Measurements from ENCODE around the gene TEX14.

DNA sequence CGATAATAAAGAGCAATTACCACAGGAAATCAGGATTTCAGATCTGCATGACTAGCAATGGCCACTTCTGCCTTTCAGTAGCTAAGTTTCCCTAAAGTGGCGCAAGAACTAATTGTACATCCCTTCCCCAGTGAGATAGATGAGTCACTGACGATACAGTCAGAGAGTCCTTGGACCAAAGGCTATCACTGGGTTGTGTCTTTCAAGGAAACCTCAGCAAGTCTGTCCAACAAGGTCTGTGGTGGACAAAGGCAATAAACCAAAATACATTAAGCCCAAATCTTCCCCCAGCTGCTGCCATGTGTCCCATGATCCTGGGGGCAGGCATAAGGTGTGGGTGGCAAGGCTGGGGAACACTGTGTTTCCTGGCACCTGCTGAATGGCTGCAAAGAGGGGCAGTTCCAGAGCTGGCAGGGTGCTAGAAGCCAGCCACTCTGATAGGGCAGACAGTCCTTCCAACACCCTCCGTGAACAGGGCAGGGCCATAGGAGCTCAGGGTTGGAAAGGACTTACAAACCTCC, 156.9 kb downstream of the TEX14 start:
- TF ChIP-seq POLR2A (IDR thresholded peaks at IDR 0.05; ENCODE audit: low read depth, low read length) (no peak), POU2F2 (IDR thresholded peaks at IDR 0.05; ENCODE audit: low read depth, low read length) (no peak), POLR2AphosphoS5 (IDR thresholded peaks at IDR 0.05; ENCODE audit: low read depth, low read length) (no peak), PAX5 (IDR thresholded peaks at IDR 0.05; ENCODE audit: insufficient read depth, low read length, severe bottlenecking) (no peak)
